Embryonic facial prominence (tissue), 1 donor: Measurements from ENCODE around the gene TCL1B.

Experiments
- DNase-seq: peaks from one replicate; pipeline ENCODE4 v3.0.0-alpha.2; 2016; ENCODE audit errors: extremely low spot score

The TCL1B gene

GRCh38 chr14:95667249-95667693, 19.0 kb upstream of the TCL1B start:
- no peak for DNase-seq

DNA sequence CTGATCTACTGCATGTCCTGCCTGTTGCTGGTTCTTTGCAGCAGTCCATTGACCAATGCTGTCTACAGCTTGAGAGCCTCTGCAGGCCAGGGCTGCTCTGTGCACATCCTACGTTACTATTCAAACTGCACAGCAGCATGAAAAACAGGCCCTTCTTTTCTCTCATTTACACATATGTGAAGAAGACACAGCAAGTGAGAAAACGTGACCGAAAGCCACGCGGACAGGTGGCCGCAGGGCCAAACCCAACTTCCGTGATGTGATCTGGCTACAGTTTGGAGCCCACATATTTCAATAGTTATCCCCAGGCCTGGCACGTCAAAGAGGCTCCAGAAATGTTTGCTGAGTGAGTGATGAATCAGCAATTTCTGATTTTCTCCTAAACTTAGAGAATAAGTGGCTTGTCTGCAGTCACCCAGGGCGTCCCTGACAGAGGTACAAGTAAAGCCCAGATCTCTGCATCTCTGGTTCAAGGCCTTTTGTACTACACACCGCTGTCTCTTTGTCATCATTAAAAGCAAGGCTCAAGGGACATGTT, 17.9 kb upstream of the TCL1B start:
- no peak for DNase-seq

GRCh38 chr14:95674613-95675012, 11.6 kb upstream of the TCL1B start:
- DNase-seq: no peak

DNA sequence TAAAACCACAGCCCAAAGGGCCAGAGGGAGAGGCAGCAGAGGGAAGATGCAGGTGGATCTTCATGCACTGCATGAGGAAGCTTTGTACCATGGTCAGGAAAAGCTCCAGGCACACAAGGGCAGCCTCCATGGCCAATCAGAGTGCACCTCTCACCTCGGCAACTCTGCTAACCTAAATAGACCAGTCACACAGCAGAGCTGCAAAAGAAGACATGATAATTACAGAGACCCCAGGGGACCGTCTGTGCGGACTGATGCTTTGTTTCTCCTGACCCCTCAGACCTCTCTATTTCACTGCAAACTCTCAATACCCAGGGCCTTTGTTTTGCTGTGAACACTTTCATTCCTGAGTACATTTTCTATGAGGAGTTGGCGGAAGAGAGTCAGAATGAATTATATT, 10.7 kb upstream of the TCL1B start:
- no peak for DNase-seq

- DNase-seq: no peak
These were observed 8.9 kb upstream of the TCL1B start for GRCh38 chr14:95677179-95677835.

DNA sequence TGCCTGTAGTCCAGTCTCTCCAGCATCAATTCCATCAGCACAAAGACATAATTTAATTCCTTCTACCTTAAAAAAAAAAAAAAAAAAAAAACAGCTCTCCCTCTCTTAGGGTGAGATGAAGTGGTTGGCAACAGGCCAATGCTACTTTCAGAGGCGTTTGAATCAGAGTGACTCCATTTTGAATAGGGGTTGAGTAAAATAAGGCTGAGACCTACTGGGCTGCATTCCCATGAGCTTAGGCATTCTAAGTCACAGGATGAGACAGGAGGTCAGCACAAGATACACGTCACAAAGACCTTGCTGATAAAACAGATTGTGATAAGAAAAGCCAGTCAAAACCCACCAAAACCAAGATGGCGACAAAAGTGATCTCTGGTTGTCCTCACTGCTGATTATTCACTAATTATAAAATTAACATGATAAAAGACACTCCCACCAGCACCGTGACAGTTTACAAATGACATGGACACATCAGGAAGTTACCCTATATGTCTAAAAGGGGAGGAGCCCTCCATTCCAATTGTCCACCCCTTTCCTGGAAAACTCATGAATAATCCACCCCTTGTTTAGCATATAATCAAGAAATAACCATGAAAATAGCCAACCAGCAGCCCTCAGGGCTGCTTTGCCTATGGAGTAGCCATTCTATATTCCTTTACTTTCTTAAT, 6.9 kb upstream of the TCL1B start:
- DNase-seq: no peak

DNA sequence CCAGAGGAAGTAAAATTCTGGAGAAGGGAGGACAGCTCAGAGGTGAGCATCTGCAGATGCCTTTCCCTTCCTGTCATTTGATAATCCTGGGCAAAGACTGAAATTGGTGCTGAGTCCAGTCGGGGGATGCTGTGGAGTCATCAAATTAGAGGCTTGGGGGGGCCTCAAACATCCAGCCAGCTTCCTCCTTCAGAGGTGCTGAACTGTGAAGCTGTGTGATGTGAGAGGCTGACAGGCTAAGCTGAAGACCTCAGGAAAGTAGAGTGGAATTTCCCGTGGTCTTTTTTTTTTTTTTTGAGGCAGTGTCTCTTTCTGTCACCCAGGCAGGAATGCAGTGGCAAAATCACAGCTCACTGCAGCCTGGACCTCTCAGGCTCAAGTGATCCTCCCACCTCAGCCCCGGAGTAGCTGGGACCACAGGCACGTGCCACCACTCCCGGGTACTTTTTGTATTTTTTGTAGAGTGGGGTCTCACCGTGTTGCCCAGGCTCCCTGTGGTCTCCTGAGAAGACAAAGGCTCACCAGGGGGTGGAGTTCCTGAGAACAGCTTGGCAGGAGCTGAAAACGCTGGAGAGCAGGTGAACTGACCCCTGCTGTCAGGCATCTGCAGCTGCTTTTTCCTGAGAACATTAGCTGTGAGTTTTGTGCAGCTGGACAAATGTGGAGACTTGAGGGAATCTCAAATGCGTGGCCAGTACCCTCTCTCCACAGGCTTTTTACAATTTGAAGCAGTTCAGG, 6.1 kb upstream of the TCL1B start:
- DNase-seq: no peak

DNA sequence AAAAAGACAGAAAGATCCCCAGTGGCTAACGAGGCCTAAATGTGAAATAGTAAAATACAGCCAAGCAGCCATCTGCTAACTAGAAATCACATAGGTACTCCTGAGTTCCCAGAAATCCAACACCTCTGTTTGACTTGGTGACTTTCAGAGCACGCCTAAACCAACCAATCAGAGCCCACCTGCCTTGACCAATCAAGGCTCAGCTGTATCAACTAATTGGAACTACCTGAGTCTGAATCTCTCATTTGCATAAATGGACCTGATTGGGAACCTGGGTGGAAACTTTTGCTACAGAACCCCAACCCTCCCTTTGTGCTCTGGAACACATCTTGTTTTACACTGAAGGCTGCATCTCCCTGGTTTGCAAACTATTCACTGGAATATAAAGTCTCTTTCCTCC, 5.1 kb upstream of the TCL1B start:
- no peak for DNase-seq

GRCh38 chr14:95683793-95684192, 2.4 kb upstream of the TCL1B start:
- no peak for DNase-seq

DNA sequence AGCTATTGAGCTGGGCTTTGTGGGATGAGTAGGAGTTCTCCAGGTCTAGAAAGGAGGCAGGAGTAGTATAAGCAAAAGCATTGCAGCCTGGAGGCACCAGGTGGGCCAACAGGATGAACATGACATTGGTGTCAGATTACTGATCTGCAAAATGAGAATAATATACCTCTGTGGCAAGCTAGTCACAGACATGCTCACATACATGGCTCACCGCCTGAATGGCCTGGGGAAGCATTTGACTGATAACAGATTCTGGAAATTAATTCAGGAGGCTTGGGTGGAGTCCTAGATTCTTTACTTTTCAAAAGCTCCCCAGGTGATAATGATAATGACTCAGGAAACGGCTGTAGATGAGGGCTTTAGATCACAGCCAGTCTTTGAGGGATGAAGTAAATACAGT, 709 bp downstream of the TCL1B start:
- DNase-seq: no peak

DNA sequence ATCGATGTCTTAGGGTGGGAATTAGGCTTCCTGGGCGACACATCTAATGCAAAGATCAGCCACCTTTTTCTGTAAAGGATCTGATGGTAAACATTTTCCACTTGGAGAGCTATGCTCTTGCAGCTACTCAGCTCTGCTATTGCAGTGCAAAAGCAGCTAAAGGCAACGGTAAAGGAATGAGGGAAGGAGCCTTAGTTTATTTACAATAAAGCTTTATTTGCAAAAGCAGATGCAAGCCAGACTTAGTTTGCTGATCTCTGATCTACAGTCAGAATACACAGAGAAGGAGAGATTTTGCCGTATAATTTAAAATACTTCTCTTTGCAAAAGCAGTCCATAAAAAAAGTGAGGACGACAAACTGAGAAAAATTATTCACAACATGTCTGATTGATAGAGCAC, 3.2 kb downstream of the TCL1B start:
- no peak for DNase-seq

GRCh38 chr14:95690815-95691214, 4.6 kb downstream of the TCL1B start:
- no peak for DNase-seq

DNA sequence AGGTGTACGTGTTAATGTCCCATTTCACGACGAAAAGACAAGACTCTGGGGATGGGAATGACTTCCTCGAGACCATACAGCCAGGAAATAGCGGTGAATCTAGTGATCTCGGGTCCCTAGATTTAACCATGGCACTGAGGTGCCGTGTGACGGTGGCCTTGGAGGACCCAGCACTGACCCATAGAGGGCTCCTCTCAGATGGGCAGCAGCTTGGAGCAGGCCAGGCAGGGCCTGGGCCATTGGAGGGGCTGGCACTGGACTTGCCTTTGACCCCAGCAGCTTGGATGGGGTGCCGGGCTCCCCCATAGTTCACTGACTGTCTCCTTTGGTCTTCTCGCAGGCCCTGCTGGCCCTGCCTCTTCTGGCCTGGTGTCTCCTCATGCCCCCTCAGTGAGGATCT, 5.4 kb downstream of the TCL1B start:
- no peak for DNase-seq

GRCh38 chr14:95692109-95692508, 5.9 kb downstream of the TCL1B start:
- no peak for DNase-seq

GRCh38 chr14:95695051-95695450, 8.8 kb downstream of the TCL1B start:
- no peak for DNase-seq

DNA sequence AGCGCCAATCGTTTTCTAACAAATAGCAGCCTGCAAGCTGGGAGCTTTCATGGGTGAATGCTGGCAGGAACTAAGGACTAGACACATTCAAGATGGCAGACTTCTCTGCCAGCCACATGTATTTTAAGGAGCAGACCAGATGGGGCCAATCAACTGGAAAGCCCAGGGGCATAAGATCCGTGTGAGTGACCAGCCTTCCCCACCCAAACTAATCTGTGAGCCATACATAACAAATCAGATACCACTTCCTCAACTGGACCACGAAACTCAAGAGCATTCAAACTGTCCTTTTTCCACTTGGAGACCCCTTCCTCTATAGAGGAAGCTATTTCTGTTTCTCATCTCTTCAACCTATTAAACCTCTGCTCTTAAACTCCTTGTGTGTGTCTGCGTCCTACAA, 9.7 kb downstream of the TCL1B start:
- DNase-seq: no peak

DNA sequence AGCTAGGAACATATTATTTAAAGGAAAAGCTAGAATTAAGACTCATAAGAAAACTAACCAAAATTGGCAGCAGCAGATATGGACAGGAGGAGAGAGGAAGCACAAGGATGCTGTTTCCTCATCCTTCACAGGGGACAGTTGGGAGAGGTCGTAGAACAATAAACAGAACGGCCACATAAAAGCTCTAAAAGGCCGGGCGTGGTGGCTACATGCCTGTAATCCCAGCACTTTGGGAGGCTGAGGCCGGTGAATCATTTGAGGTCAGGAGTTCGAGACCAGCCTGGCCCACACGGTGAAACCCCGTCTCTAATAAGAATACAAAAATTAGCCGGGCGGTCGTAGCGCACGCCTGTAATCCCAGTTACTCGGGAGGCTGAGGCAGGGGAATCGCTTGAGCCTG, 10.5 kb downstream of the TCL1B start:
- no peak for DNase-seq

DNA sequence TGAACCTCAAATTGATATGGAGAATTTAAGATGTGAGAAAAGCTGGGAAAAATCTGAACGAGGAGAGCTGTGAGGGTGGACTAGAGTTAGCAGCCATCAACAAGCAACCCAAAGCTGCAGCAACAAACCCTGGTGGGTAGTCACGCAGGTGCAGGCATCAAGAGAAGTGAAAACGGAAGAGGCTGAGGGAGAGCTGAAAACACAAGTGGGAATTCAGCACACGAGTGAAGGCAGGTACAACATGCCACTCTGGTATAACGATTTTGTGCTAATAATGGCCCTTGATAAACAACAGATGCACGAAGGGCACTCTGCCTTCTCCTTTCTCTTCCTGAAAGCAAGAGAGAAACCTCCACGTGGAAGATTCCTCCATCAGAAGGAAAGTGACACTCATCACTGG, 11.5 kb downstream of the TCL1B start:
- no peak for DNase-seq

- DNase-seq: no peak
These were observed 12.1 kb downstream of the TCL1B start for GRCh38 chr14:95698287-95698686.

- DNase-seq: no peak
These were observed 13.2 kb downstream of the TCL1B start for GRCh38 chr14:95699412-95699811.

DNA sequence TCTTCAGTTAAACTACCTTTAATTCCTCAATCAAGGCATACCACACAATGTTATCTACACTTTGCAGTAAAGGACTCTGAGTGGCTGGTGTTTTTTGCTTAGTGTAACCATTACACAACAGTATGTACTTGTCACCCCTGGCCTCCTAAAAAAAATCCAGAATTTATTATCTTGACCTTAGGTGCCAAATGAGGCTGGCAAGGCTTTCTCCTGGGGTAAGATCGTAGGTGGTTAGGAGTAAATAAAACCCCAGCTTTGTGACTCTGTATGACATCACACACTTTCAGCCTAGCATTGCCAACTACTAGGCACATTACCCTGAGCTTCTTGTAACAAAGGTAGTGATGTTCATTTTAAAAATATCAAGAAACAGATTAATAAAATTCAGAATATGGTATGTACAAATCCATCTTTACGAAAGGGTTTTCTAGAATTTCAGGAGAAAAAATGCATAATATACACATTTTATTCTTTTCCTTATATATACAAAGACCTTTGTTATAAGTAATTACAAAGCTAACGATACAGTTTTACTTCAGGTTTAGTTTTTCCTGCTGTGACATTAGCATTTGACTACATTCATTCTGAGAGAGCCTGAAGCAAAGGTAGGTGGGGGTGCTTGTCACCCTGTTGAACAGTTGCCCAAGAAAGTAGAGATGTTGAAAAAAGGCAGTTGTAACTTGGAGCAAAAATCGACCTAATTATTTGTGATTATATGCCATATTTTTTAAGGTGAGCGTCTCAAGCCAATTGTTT, 14.2 kb downstream of the TCL1B start:
- no peak for DNase-seq

- no peak for DNase-seq
These were observed 15.6 kb downstream of the TCL1B start for GRCh38 chr14:95701846-95702221.
